ENCODE results near the gene TMEM203.

The TMEM203 gene

DNA sequence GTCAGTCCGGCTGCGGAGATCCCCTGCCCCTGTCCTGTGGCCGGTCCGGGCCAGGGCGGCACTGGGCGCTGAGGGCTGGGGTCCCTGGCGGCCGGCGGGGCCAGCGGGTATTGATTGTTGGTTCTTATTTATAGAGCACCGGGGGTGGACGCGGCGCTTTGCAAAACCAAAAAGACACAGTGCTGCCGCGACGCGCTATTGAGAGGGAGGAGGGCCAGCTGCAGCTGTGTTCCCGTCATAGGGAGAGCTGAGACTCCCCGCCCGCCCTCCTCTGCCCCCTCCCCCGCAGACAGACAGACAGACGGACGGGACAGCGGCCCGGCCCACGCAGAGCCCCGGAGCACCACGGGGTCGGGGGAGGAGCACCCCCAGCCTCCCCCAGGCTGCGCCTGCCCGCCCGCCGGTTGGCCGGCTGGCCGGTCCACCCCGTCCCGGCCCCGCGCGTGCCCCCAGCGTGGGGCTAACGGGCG is 38.1 kb downstream of the TMEM203 start:
- no peak for DNase-seq (ENCODE audit: low read depth in 3 of 3)

GRCh38 chr9:137166380-137167229 is 38.8 kb downstream of the TMEM203 start:
- DNase-seq (ENCODE audit: low read depth in 3 of 3): no peak

GRCh38 chr9:137165250-137165836 is 40.1 kb downstream of the TMEM203 start:
- no peak for DNase-seq (ENCODE audit: low read depth in 3 of 3)

DNA sequence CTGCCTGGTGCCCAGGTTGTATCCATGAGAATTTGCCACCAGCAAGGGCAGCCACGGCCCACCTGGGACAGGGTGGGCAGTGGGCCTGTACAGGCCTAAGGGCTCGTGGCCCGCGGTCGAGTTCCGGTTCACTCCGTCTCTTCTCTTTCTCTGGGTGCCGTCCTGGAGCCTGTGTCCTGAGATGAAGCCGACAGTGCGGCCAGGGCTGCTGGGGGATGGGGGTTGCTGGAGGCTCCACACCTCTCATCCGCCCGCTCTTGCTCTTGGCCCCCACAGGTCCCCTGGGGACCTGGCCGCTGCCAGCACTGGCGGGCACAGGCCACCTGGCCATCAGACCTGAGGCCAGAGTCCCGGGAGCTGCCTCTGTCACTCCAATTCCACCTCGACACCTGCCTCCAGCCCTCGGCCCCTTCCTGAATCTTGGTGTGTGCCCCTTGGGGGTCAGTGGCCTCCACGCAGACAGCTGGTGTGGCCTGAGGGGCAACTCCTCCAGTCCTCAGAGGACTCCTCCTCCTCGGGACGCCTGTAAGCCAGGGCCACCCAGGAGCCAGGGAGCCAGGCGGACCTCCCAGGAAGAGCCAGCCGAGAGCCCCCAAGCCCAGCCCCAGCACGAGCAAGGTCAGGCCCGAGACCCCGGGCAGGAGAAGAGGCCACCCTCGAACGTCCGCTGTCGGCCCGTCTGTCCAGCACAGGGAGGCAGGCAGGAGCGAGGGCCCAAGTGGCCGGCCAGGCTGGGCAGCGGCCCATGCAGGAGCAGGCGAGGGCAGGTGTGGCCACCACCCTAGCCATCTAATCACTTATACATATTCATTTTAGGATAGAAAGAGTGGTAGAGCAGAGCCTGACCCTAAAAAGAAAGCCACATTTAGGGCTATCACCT is 40.8 kb downstream of the TMEM203 start:
- no peak for DNase-seq (ENCODE audit: low read depth in 3 of 3)

- no peak for DNase-seq (ENCODE audit: low read depth in 3 of 3)
These were observed 41.6 kb downstream of the TMEM203 start for GRCh38 chr9:137163805-137164204.

DNA sequence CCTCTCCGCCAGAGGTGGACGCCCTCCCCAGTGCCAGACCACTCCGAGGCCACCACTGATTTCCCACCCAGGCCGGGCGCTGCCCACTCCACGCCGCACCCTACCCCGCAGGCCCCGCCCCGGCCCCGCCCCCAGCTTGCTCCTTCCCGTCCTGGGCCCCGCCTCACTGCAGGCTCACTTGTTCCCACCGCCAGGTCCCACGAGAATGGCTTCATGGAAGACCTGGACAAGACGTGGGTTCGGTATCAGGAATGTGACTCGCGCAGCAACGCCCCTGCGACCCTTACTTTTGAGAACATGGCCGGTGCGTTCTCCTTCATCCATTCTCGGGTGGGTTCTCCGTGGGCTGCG is 42.1 kb downstream of the TMEM203 start:
- no peak for DNase-seq (ENCODE audit: low read depth in 3 of 3)

- DNase-seq (ENCODE audit: low read depth in 3 of 3): no peak
These were observed 42.7 kb downstream of the TMEM203 start for GRCh38 chr9:137162505-137163364.

DNA sequence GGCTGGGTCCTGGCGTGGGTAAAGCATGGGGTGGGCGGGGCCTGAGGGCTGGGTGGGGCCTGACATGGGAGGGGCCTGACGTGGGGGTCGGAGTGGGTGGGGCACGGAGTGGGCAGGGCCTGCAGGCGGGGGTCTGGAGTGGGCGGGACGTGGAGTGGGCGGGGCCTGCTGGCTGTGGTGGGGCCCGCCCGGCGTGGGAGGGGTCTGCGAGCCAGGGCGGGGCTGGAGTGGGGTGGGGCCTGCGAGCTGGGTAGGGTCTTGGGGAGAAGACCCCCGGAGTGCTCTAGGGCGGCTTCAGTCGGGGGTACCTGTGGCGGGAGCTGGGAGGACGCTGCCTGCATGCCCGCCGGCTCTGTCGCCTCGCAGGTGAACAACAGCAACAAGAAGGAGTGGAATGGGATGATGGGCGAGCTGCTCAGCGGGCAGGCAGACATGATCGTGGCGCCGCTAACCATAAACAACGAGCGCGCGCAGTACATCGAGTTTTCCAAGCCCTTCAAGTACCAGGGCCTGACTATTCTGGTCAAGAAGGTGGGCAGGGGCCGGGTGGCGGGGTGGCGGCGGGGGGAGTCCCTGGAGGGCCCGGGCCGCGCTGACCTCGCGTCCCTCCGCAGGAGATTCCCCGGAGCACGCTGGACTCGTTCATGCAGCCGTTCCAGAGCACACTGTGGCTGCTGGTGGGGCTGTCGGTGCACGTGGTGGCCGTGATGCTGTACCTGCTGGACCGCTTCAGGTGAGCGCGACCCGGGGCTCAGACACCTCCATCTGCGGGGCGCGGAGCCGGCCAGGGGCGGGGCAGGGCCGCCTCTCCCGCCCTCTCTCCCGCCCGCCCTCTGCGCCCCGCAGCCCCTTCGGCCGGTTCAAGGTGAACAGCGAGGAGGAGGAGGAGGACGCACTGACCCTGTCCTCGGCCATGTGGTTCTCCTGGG is 43.6 kb downstream of the TMEM203 start:
- DNase-seq (ENCODE audit: low read depth in 3 of 3): no peak

GRCh38 chr9:137160716-137161557 is 44.5 kb downstream of the TMEM203 start:
- no peak for DNase-seq (ENCODE audit: low read depth in 3 of 3)

DNA sequence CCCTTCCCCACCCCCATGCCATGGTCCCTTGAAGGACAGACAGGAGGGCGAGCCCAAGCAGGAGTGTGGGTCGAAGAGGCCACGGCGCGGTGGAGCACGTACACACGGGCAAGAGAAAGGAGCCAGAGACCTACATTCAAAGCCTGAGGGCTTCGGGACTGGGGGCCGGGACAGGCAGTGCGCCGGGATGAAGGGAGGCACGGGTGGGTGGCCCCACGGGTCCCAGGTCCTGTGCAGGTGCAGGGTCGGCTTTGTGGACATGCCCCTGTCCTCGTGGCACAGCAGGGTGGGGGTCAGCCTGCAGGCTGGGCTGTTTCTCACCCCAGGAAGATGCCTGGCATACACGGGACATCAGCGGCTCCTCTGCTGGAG is 45.4 kb downstream of the TMEM203 start:
- no peak for DNase-seq (ENCODE audit: low read depth in 3 of 3)

DNA sequence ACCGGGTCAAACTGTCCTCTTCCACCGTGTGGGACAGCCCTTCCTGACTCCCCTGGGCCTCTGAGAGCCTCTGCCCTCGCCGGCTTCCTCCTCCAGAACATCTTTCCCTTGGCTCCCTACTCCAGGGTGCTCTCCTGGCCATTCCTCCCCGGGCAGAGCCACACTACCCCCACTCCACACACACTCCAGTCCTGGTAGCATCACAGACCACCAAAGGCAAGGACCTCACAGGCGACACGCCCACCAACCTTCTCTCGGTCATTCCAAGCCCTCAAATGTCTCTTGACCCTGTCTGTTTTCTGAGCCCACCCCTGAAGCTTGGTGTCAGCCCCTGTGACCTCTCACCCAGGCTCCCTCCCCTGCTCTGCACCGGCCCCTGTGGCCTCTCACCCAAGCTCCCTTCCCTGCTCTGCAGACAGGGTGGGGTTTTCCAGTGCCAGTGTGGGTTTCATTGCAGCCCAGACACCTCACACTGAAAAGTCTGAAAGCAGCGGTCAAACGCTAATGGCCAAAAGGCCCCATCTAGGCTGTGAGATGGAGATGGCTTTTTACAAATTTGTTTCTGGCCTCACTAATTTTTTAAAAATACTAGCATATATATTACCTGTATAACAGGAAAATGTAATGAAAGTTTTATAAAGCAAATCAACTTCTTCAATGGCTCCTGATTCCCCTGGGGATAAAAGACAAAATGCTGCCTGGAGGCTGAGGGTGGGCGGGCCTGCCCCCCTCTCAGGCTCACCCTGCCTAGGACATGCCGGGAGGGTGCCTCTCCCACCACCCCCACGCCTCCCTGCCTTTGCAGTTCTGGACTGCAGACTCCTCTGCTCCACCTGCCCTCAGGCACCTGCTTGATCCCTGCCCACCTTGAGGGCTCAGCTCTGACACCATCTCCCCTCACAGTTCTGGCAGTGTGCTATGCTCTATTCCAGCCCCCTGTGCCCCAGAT is 46.1 kb downstream of the TMEM203 start:
- DNase-seq (ENCODE audit: low read depth in 3 of 3): no peak

DNA sequence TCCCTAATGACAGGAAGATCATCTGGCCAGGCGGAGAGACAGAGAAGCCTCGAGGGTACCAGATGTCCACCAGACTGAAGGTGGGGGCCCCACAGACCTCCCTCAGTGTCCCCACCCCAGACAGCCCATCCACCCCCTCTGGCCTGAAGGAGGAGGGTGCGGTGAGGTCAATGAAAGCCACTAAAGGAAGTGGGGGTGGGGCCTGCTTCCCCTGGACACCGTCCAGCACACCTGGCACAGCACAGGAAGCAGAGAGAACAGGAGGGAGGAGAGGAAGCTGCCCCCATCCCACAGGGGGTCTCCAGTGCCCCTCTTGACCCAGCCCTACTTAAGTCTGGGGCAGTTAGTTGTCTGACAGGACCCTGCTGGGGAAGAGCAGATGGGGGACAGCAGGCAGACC is 46.8 kb downstream of the TMEM203 start:
- DNase-seq (ENCODE audit: low read depth in 3 of 3): no peak

DNA sequence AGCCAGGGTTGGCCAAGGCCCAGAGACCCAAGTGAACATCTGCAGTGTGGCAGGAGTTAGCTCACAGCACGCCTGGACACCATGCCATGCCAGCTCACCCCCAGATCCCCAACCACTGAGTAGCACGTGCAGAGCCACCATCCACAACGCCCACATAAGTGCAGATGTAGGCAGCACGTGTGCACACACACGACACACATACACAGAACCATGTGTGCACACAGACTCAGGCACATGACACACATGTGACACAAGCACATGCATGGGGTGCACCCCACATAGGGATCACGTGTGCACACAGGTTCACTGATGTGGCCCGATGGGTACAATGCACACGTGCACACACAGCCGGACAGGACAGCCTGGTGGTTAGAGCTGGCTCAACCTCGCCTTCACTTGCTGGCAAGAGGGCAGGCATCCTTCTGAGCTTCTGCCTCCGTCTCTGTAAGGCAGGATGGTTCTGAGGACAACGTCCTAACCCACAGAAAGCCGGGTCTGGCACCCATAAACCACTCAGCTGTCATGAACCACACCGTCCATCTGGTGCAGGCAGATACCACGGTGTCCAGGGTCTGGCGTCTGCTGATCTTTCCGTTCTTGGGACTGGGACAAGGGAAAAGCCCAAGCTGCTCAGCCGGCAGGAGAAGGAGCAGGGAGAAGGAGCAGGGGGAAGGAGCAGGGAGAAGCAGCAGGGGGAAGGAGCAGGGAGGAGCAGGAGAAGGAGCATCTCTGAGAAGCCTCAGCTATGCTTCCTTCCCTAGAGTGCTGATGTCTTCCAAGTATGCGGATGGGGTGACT is 47.6 kb downstream of the TMEM203 start:
- DNase-seq (ENCODE audit: low read depth in 3 of 3): no peak

GRCh38 chr9:137156567-137157375 is 48.7 kb downstream of the TMEM203 start:
- peak; percentile 22 to 62 (median 31) for DNase-seq (ENCODE audit: low read depth in 3 of 3)
